ENCODE results near the gene ACOX3.
"Not testable (repeated sequence)": the region's sequence is repeated elsewhere in the genome, so short reads cannot be mapped to it uniquely, and the experiment has no call there.

The ACOX3 gene

GRCh38 chr4:8407316-8407715 lies 33.2 kb downstream of the ACOX3 start:
- Histone ChIP-seq H3K27ac (ENCODE audit: low read depth, low read length) (no peak overlapping the region), H3K36me3 (ENCODE audit: control insufficient read depth in 1 of 2, insufficient read depth in 2 of 2, low read length in 2 of 2) (peaks cover 19 to 33% of the 10 kb centered on the region in 2 donors), H3K27me3 (ENCODE audit: control insufficient read depth in 1 of 2, insufficient read depth in 2 of 2, low read length in 2 of 2) (no peaks in the 10 kb centered on the region), H3K9me3 (ENCODE audit: control insufficient read depth in 1 of 2, low read length in 2 of 2) (no peaks in the 10 kb centered on the region), H3K9ac (ENCODE audit: low read depth in 1 of 2, low read length in 2 of 2) (no peak overlapping the region), H3K4me1 (ENCODE audit: control insufficient read depth in 1 of 2, insufficient read depth in 2 of 2, low read length in 2 of 2) (peaks cover 0 to 6% of the 10 kb centered on the region in 2 donors), H3K4me3 (ENCODE audit: low read depth in 1 of 2, low read length in 2 of 2) (no peak overlapping the region)

GRCh38 chr4:8406887-8407286 lies 33.6 kb downstream of the ACOX3 start:
- H3K9me3 ChIP-seq (ENCODE audit: control insufficient read depth in 1 of 2, low read length in 2 of 2), result not testable (repeated sequence)
- H3K36me3 ChIP-seq (ENCODE audit: control insufficient read depth in 1 of 2, insufficient read depth in 2 of 2, low read length in 2 of 2), result peaks cover 19 to 33% of the 10 kb centered on the region in 2 donors

GRCh38 chr4:8405516-8405875 lies 35.0 kb downstream of the ACOX3 start:
- Histone ChIP-seq H3K27ac (ENCODE audit: low read depth, low read length) (no peak overlapping the region), H3K36me3 (ENCODE audit: control insufficient read depth in 1 of 2, insufficient read depth in 2 of 2, low read length in 2 of 2) (peaks cover 19 to 30% of the 10 kb centered on the region in 2 donors), H3K9me3 (ENCODE audit: control insufficient read depth in 1 of 2, low read length in 2 of 2) (no peaks in the 10 kb centered on the region), H3K27me3 (ENCODE audit: control insufficient read depth in 1 of 2, insufficient read depth in 2 of 2, low read length in 2 of 2) (no peaks in the 10 kb centered on the region), H3K4me3 (ENCODE audit: low read depth in 1 of 2, low read length in 2 of 2) (no peak overlapping the region), H3K9ac (ENCODE audit: low read depth in 1 of 2, low read length in 2 of 2) (no peak overlapping the region), H3K4me1 (ENCODE audit: control insufficient read depth in 1 of 2, insufficient read depth in 2 of 2, low read length in 2 of 2) (peaks cover 0 to 6% of the 10 kb centered on the region in 2 donors)

More at GRCh38 chr4:8406887-8407286, 33.6 kb downstream of the ACOX3 start:
- H3K4me1 ChIP-seq (ENCODE audit: control insufficient read depth in 1 of 2, insufficient read depth in 2 of 2, low read length in 2 of 2); H3K9ac ChIP-seq (ENCODE audit: low read depth in 1 of 2, low read length in 2 of 2); H3K27ac ChIP-seq (ENCODE audit: low read depth, low read length); H3K27me3 ChIP-seq (ENCODE audit: control insufficient read depth in 1 of 2, insufficient read depth in 2 of 2, low read length in 2 of 2); H3K4me3 ChIP-seq (ENCODE audit: low read depth in 1 of 2, low read length in 2 of 2): not testable (repeated sequence)

GRCh38 chr4:8404791-8405515 lies 35.6 kb downstream of the ACOX3 start:
- Histone ChIP-seq H3K27me3 (ENCODE audit: control insufficient read depth in 1 of 2, insufficient read depth in 2 of 2, low read length in 2 of 2) (no peaks in the 10 kb centered on the region), H3K9ac (ENCODE audit: low read depth in 1 of 2, low read length in 2 of 2) (no peak overlapping the region), H3K9me3 (ENCODE audit: control insufficient read depth in 1 of 2, low read length in 2 of 2) (no peaks in the 10 kb centered on the region), H3K4me3 (ENCODE audit: low read depth in 1 of 2, low read length in 2 of 2) (no peak overlapping the region), H3K4me1 (ENCODE audit: control insufficient read depth in 1 of 2, insufficient read depth in 2 of 2, low read length in 2 of 2) (peaks cover 0 to 6% of the 10 kb centered on the region in 2 donors), H3K36me3 (ENCODE audit: control insufficient read depth in 1 of 2, insufficient read depth in 2 of 2, low read length in 2 of 2) (peaks cover 16 to 30% of the 10 kb centered on the region in 2 donors), H3K27ac (ENCODE audit: low read depth, low read length) (no peak overlapping the region)

- no peaks in the 10 kb centered on the region for H3K27me3 ChIP-seq (ENCODE audit: control insufficient read depth in 1 of 2, insufficient read depth in 2 of 2, low read length in 2 of 2)
- H3K36me3 ChIP-seq (ENCODE audit: control insufficient read depth in 1 of 2, insufficient read depth in 2 of 2, low read length in 2 of 2), result peaks cover 16 to 32% of the 10 kb centered on the region in 2 donors
These were observed 36.5 kb downstream of the ACOX3 start for GRCh38 chr4:8403976-8404375.

GRCh38 chr4:8403173-8403753 lies 37.3 kb downstream of the ACOX3 start:
- Histone ChIP-seq H3K9ac (ENCODE audit: low read depth in 1 of 2, low read length in 2 of 2) (no peak overlapping the region), H3K27ac (ENCODE audit: low read depth, low read length) (no peak overlapping the region), H3K36me3 (ENCODE audit: control insufficient read depth in 1 of 2, insufficient read depth in 2 of 2, low read length in 2 of 2) (peaks cover 19 to 35% of the 10 kb centered on the region in 2 donors), H3K4me1 (ENCODE audit: control insufficient read depth in 1 of 2, insufficient read depth in 2 of 2, low read length in 2 of 2) (no peaks in the 10 kb centered on the region), H3K9me3 (ENCODE audit: control insufficient read depth in 1 of 2, low read length in 2 of 2) (no peaks in the 10 kb centered on the region), H3K27me3 (ENCODE audit: control insufficient read depth in 1 of 2, insufficient read depth in 2 of 2, low read length in 2 of 2) (no peaks in the 10 kb centered on the region), H3K4me3 (ENCODE audit: low read depth in 1 of 2, low read length in 2 of 2) (no peak overlapping the region)

More at GRCh38 chr4:8403976-8404375, 36.5 kb downstream of the ACOX3 start:
- no peak overlapping the region for H3K4me3 ChIP-seq (ENCODE audit: low read depth in 1 of 2, low read length in 2 of 2)
- no peaks in the 10 kb centered on the region for H3K4me1 ChIP-seq (ENCODE audit: control insufficient read depth in 1 of 2, insufficient read depth in 2 of 2, low read length in 2 of 2)
- no peak overlapping the region for H3K9ac ChIP-seq (ENCODE audit: low read depth in 1 of 2, low read length in 2 of 2)
- H3K27ac ChIP-seq (ENCODE audit: low read depth, low read length), result no peak overlapping the region
- H3K9me3 ChIP-seq (ENCODE audit: control insufficient read depth in 1 of 2, low read length in 2 of 2), result no peaks in the 10 kb centered on the region

GRCh38 chr4:8402640-8403039 lies 37.9 kb downstream of the ACOX3 start:
- Histone ChIP-seq H3K9me3 (ENCODE audit: control insufficient read depth in 1 of 2, low read length in 2 of 2) (no peaks in the 10 kb centered on the region), H3K4me3 (ENCODE audit: low read depth in 1 of 2, low read length in 2 of 2) (no peak overlapping the region), H3K27ac (ENCODE audit: low read depth, low read length) (no peak overlapping the region), H3K36me3 (ENCODE audit: control insufficient read depth in 1 of 2, insufficient read depth in 2 of 2, low read length in 2 of 2) (peaks cover 16 to 32% of the 10 kb centered on the region in 2 donors), H3K9ac (ENCODE audit: low read depth in 1 of 2, low read length in 2 of 2) (no peak overlapping the region), H3K27me3 (ENCODE audit: control insufficient read depth in 1 of 2, insufficient read depth in 2 of 2, low read length in 2 of 2) (no peaks in the 10 kb centered on the region), H3K4me1 (ENCODE audit: control insufficient read depth in 1 of 2, insufficient read depth in 2 of 2, low read length in 2 of 2) (no peaks in the 10 kb centered on the region)

GRCh38 chr4:8402181-8402597 lies 38.3 kb downstream of the ACOX3 start:
- Histone ChIP-seq H3K27me3 (ENCODE audit: control insufficient read depth in 1 of 2, insufficient read depth in 2 of 2, low read length in 2 of 2) (no peaks in the 10 kb centered on the region), H3K36me3 (ENCODE audit: control insufficient read depth in 1 of 2, insufficient read depth in 2 of 2, low read length in 2 of 2) (peaks cover 13 to 32% of the 10 kb centered on the region in 2 donors), H3K9me3 (ENCODE audit: control insufficient read depth in 1 of 2, low read length in 2 of 2) (no peaks in the 10 kb centered on the region), H3K4me1 (ENCODE audit: control insufficient read depth in 1 of 2, insufficient read depth in 2 of 2, low read length in 2 of 2) (no peaks in the 10 kb centered on the region), H3K27ac (ENCODE audit: low read depth, low read length) (no peak overlapping the region), H3K4me3 (ENCODE audit: low read depth in 1 of 2, low read length in 2 of 2) (no peak overlapping the region), H3K9ac (ENCODE audit: low read depth in 1 of 2, low read length in 2 of 2) (no peak overlapping the region)

GRCh38 chr4:8401665-8402064 lies 38.9 kb downstream of the ACOX3 start:
- H3K27ac ChIP-seq (ENCODE audit: low read depth, low read length), result no peak overlapping the region
- peaks cover 13 to 37% of the 10 kb centered on the region in 2 donors for H3K36me3 ChIP-seq (ENCODE audit: control insufficient read depth in 1 of 2, insufficient read depth in 2 of 2, low read length in 2 of 2)
- H3K9me3 ChIP-seq (ENCODE audit: control insufficient read depth in 1 of 2, low read length in 2 of 2), result no peaks in the 10 kb centered on the region
- no peaks in the 10 kb centered on the region for H3K27me3 ChIP-seq (ENCODE audit: control insufficient read depth in 1 of 2, insufficient read depth in 2 of 2, low read length in 2 of 2)
- no peak overlapping the region for H3K9ac ChIP-seq (ENCODE audit: low read depth in 1 of 2, low read length in 2 of 2)
- H3K4me1 ChIP-seq (ENCODE audit: control insufficient read depth in 1 of 2, insufficient read depth in 2 of 2, low read length in 2 of 2), result no peaks in the 10 kb centered on the region
- H3K4me3 ChIP-seq (ENCODE audit: low read depth in 1 of 2, low read length in 2 of 2), result no peak overlapping the region

GRCh38 chr4:8400632-8401325 lies 39.7 kb downstream of the ACOX3 start:
- H3K36me3 ChIP-seq (ENCODE audit: control insufficient read depth in 1 of 2, insufficient read depth in 2 of 2, low read length in 2 of 2), result peaks cover 12 to 41% of the 10 kb centered on the region in 2 donors
- no peaks in the 10 kb centered on the region for H3K27me3 ChIP-seq (ENCODE audit: control insufficient read depth in 1 of 2, insufficient read depth in 2 of 2, low read length in 2 of 2)
- no peaks in the 10 kb centered on the region for H3K9me3 ChIP-seq (ENCODE audit: control insufficient read depth in 1 of 2, low read length in 2 of 2)
- no peak overlapping the region for H3K27ac ChIP-seq (ENCODE audit: low read depth, low read length)
- H3K4me3 ChIP-seq (ENCODE audit: low read depth in 1 of 2, low read length in 2 of 2), result no peak overlapping the region
- H3K4me1 ChIP-seq (ENCODE audit: control insufficient read depth in 1 of 2, insufficient read depth in 2 of 2, low read length in 2 of 2), result no peaks in the 10 kb centered on the region
- no peak overlapping the region for H3K9ac ChIP-seq (ENCODE audit: low read depth in 1 of 2, low read length in 2 of 2)

Measured in duodenal mucosa (tissue), 2 donors.